Kidney capillary endothelial cell (primary cell): ENCODE results near the gene FIBCD1.
"Not testable (repeated sequence)": the region's sequence is repeated elsewhere in the genome, so short reads cannot be mapped to it uniquely, and the experiment has no call there.

Experiments used
- DNase-seq: peaks from one replicate; pipeline ENCODE4 v3.0.0-alpha.2; 2018; ENCODE audit warnings: low spot score

The FIBCD1 gene

GRCh38 chr9:130954925-130955324 is 15.9 kb upstream of the FIBCD1 start:
- not testable (repeated sequence) for DNase-seq

- DNase-seq = no peak
These were observed 15.3 kb upstream of the FIBCD1 start for GRCh38 chr9:130954317-130954716.

- no peak for DNase-seq
These were observed 13.2 kb upstream of the FIBCD1 start for GRCh38 chr9:130952065-130952762.

- DNase-seq = no peak
These were observed 10.9 kb upstream of the FIBCD1 start for GRCh38 chr9:130950039-130950311.

- DNase-seq = no peak
These were observed 10.4 kb upstream of the FIBCD1 start for GRCh38 chr9:130949188-130950038.

- DNase-seq = no peak
These were observed 9.2 kb upstream of the FIBCD1 start for GRCh38 chr9:130948266-130948665.

GRCh38 chr9:130947618-130948140 is 8.6 kb upstream of the FIBCD1 start:
- no peak for DNase-seq

- no peak for DNase-seq
These were observed 7.9 kb upstream of the FIBCD1 start for GRCh38 chr9:130946766-130947617.

- no peak for DNase-seq
These were observed 6.1 kb upstream of the FIBCD1 start for GRCh38 chr9:130945173-130945572.

GRCh38 chr9:130944510-130945058 is 5.5 kb upstream of the FIBCD1 start:
- DNase-seq = no peak

GRCh38 chr9:130943777-130944176 is 4.7 kb upstream of the FIBCD1 start:
- no peak for DNase-seq

GRCh38 chr9:130943221-130943620 is 4.2 kb upstream of the FIBCD1 start:
- DNase-seq = no peak

GRCh38 chr9:130942679-130943078 is 3.6 kb upstream of the FIBCD1 start:
- DNase-seq = no peak

- DNase-seq = no peak
These were observed 3.0 kb upstream of the FIBCD1 start for GRCh38 chr9:130942084-130942483.

- no peak for DNase-seq
These were observed 1.9 kb upstream of the FIBCD1 start for GRCh38 chr9:130940693-130941576.

GRCh38 chr9:130940027-130940549 is 1.0 kb upstream of the FIBCD1 start:
- no peak for DNase-seq

- no peak for DNase-seq
These were observed 469 bp upstream of the FIBCD1 start for GRCh38 chr9:130939405-130940026.

GRCh38 chr9:130938184-130938651 is 829 bp downstream of the FIBCD1 start:
- DNase-seq = no peak

- no peak for DNase-seq
These were observed 1.6 kb downstream of the FIBCD1 start for GRCh38 chr9:130937146-130938076.
